SU-DHL-6 (cell line): ENCODE results near the gene MAB21L1.
A peak's percentile ranks its signal among the peaks of the same experiment; 100 is the strongest.

Experiments used
- H2AFZ ChIP-seq: fragments of 200-600 bp; sonication (generic); 2 replicates; pipeline ENCODE4 v1.6.1; 2014; ENCODE audit warnings: low read depth, mild to moderate bottlenecking, moderate library complexity, mixed read lengths, antibody characterized with exemption, low read length; ENCODE audit not compliant: severe bottlenecking
- H3F3A ChIP-seq: fragments of 200-600 bp; shearing (Covaris generic); 2 replicates; pipeline ENCODE4 v1.6.0; 2016; ENCODE audit warnings: antibody characterized with exemption, mild to moderate bottlenecking; ENCODE audit not compliant: insufficient read depth
- H3K27ac ChIP-seq: fragments of 200-600 bp; sonication (generic); 2 replicates; pipeline ENCODE4 v1.5.1; 2016; ENCODE audit warnings: low read depth, mild to moderate bottlenecking, low read length, moderate library complexity, mixed read lengths
- H3K27me3 ChIP-seq: fragments of 200-600 bp; sonication (generic), shearing (Covaris generic); 2 replicates; pipeline ENCODE4 v1.6.0; 2014; ENCODE audit warnings: mild to moderate bottlenecking, low read length
- H3K36me3 ChIP-seq: fragments of 200-600 bp; sonication (generic); 2 replicates; pipeline ENCODE4 v1.6.1; 2014; ENCODE audit warnings: mild to moderate bottlenecking, low read length, mixed read lengths
- H3K4me2 ChIP-seq: fragments of 300-600, 200-600 bp; shearing (Covaris generic), sonication (generic); 2 replicates; pipeline ENCODE4 v1.6.0; 2014; ENCODE audit warnings: low read length, low read depth, mild to moderate bottlenecking; ENCODE audit not compliant: poor library complexity, severe bottlenecking
- H3K4me3 ChIP-seq: fragments of 200-600 bp; sonication (generic); 2 replicates; pipeline ENCODE4 v1.5.1; 2014; ENCODE audit warnings: antibody characterized with exemption, low read length, mild to moderate bottlenecking, mixed read lengths; ENCODE audit not compliant: insufficient read depth, poor library complexity, severe bottlenecking
- H3K79me2 ChIP-seq: fragments of 200-600 bp; sonication (generic); 2 replicates; pipeline ENCODE4 v1.6.1; 2014; ENCODE audit warnings: mild to moderate bottlenecking, low read length, moderate library complexity; ENCODE audit not compliant: insufficient read depth
- H3K9ac ChIP-seq: fragments of 200-600 bp; sonication (generic); 2 replicates; pipeline ENCODE4 v1.7.0; 2014; ENCODE audit warnings: mild to moderate bottlenecking, low read length
- H3K9me2 ChIP-seq: fragments of 200-600 bp; sonication (generic); replicated peaks from 2 replicates; pipeline ENCODE4 v1.6.1; 2014; ENCODE audit warnings: low read length; ENCODE audit not compliant: insufficient read depth
- H3K9me3 ChIP-seq: fragments of 200-600 bp; sonication (generic); 2 replicates; pipeline ENCODE4 v1.6.1; 2014; ENCODE audit warnings: low read length, mixed read lengths; ENCODE audit not compliant: insufficient read depth
- H4K20me1 ChIP-seq: fragments of 200-600 bp; sonication (generic); 2 replicates; pipeline ENCODE4 v1.6.1; 2014; ENCODE audit warnings: low read depth, mild to moderate bottlenecking, antibody characterized with exemption, low read length, moderate library complexity, mixed read lengths
- EZH2phosphoT487 ChIP-seq: fragments of 200-600 bp; sonication (generic), shearing (Covaris generic); conservative IDR thresholded peaks from 2 replicates; pipeline ENCODE4 v1.6.1; 2018; ENCODE audit warnings: mild to moderate bottlenecking, antibody characterized with exemption, low read length, moderate library complexity, mixed read lengths
- TF ChIP-seq, protein P1 (sequence below): fragments of 200-600 bp; sonication (generic); IDR thresholded peaks from one replicate; pipeline ENCODE4 v1.5.1; 2017; ENCODE audit warnings: antibody characterized with exemption, mild to moderate bottlenecking, low read length, moderate library complexity; ENCODE audit not compliant: insufficient read depth, poor library complexity, severe bottlenecking

MAB21L1 gene

DNA sequence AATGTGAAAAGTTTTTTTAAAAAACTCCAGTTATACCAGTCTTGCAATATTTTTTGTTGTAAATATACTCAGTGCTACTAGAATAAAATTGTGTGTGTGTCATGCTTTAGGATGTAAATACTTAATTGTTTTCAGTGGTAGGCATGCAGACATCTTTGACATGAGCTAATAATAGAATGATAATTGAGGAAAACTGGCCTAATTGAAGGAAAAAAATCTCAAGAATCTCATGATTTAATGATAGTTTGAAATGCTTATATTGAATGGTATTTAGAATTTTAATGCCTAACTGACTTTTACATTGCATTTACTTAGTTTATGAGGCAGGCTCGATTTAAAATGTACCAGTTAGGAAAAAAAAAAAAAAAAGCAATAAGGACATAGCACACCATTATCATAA, 3.2 kb upstream of the MAB21L1 start:
- H3K36me3 ChIP-seq = no peaks in the 10 kb centered on the region

DNA sequence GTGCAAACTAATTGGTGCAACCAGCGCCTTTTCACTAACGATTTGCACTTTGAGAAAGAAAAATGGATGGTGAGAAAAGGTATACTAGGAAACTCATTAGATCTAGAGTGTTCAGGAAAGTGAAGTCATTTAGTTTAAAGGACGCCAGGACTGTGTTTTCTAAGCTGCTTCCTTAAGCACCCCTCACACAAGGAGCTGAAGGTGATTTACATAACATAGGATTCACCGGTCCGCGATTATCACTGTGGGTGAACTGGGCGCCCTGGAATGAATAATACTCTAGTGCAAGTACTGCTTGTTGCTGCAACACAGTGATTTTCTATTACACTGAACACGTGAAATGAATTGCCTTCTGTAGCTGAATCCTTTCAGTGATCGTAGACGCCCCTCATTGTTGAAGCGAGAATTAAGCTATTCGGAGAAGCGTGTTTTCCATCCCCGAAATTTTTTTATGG, 2.6 kb upstream of the MAB21L1 start:
- H3K27me3 ChIP-seq = no peaks in the 10 kb centered on the region
- H3K4me3 ChIP-seq = no peak overlapping the region
- H3K27ac ChIP-seq = peak overlapping the region; percentile 75
- H3K9me2 ChIP-seq = no peaks in the 10 kb centered on the region
- no peak overlapping the region for H3K9ac ChIP-seq
- H2AFZ ChIP-seq = no peak overlapping the region
- no peaks in the 10 kb centered on the region for H4K20me1 ChIP-seq
- peaks cover 5% of the 10 kb centered on the region; the same call in 1 of the 2 replicates for H3F3A ChIP-seq
- no peaks in the 10 kb centered on the region for H3K36me3 ChIP-seq
- no peaks in the 10 kb centered on the region for H3K9me3 ChIP-seq
- TF ChIP-seq EZH2phosphoT487 = no peak
- TF ChIP-seq, protein P1, sequence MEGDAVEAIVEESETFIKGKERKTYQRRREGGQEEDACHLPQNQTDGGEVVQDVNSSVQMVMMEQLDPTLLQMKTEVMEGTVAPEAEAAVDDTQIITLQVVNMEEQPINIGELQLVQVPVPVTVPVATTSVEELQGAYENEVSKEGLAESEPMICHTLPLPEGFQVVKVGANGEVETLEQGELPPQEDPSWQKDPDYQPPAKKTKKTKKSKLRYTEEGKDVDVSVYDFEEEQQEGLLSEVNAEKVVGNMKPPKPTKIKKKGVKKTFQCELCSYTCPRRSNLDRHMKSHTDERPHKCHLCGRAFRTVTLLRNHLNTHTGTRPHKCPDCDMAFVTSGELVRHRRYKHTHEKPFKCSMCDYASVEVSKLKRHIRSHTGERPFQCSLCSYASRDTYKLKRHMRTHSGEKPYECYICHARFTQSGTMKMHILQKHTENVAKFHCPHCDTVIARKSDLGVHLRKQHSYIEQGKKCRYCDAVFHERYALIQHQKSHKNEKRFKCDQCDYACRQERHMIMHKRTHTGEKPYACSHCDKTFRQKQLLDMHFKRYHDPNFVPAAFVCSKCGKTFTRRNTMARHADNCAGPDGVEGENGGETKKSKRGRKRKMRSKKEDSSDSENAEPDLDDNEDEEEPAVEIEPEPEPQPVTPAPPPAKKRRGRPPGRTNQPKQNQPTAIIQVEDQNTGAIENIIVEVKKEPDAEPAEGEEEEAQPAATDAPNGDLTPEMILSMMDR = no peak
- peaks cover 7% of the 10 kb centered on the region; the same call in 1 of the 2 replicates for H3K79me2 ChIP-seq
- peak overlapping the region; percentile 63 for H3K4me2 ChIP-seq

More for the DNA sequence above, 3.2 kb upstream of the MAB21L1 start:
- Histone ChIP-seq H3K4me2 (peak overlapping the region; percentile 4), H2AFZ (no peak overlapping the region), H3F3A (peaks cover 5% of the 10 kb centered on the region; the same call in 1 of the 2 replicates), H3K9ac (no peak overlapping the region), H3K79me2 (peaks cover 4% of the 10 kb centered on the region; the same call in 1 of the 2 replicates), H3K9me2 (no peaks in the 10 kb centered on the region), H3K27ac (peak overlapping the region; percentile 75; the same call in 1 of the 2 replicates), H3K9me3 (no peaks in the 10 kb centered on the region), H3K4me3 (no peak overlapping the region), H4K20me1 (no peaks in the 10 kb centered on the region), H3K27me3 (no peaks in the 10 kb centered on the region)
- TF ChIP-seq, protein P1 = no peak
- no peak for TF ChIP-seq EZH2phosphoT487

DNA sequence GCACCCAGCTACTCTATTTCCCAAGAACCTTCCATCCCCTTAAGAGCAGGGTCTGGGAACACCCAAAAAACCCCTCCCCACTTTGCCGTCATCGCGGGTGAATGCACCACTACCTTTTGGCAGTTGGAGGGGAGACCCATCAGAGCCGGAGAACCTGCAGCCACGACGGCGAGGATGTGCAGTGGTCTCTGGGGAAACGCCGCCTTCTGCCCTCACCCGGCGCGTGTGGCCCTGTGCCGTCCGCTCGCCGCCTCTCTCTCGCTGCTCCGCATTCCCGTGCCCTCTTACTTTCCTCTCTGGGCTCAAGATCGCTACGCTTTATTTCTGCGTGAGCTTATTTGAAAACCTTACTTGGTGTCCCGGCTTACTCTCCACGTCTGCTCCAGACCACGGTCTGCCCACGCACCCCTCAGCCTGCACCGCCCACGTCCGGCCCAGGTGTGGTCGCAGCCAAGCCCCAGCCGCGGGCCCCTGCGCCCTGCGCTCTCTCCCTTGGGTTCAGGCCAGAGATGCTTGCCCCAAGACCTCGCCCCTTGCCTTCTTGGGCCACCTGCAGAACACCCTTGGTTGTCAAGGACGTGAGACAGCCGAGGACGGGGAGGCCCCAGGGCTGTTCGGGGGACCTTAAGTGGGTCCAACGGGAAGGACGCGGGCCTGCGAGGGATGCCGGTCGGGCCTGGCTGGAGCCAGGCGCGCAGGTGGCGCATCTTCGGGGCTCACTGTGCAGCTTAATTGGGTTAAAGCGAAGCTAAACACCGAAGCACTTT, 2.0 kb upstream of the MAB21L1 start:
- TF ChIP-seq EZH2phosphoT487 = no peak
- TF ChIP-seq, protein P1 = no peak
- Histone ChIP-seq H3K27me3 (no peaks in the 10 kb centered on the region), H2AFZ (no peak overlapping the region), H3K27ac (peak overlapping the region; percentile 75), H4K20me1 (no peaks in the 10 kb centered on the region), H3K9me2 (no peaks in the 10 kb centered on the region), H3K36me3 (no peaks in the 10 kb centered on the region), H3F3A (peaks cover 5% of the 10 kb centered on the region; the same call in 1 of the 2 replicates), H3K4me3 (peak overlapping the region; percentile 66), H3K9me3 (no peaks in the 10 kb centered on the region), H3K9ac (peak overlapping the region; percentile 69), H3K79me2 (peaks cover 13% of the 10 kb centered on the region; the same call in 1 of the 2 replicates), H3K4me2 (peak overlapping the region; percentile 63)
